Neural cell (in vitro differentiated cells): Measurements from ENCODE around the gene NUBPL. TPM values are rescaled to one million over a fixed set of nuclear protein-coding genes. Genes with fewer than 3 reads are reported as not detected.

Source experiments
- H2AFZ ChIP-seq: fragments of 200-600, 300-800 bp; sonication (generic), shearing (Covaris generic); 2 replicates; pipeline ENCODE4 v1.6.0; 2014; ENCODE audit warnings: low read depth, mild to moderate bottlenecking, antibody characterized with exemption, low read length, moderate library complexity
- H3F3A ChIP-seq: fragments of 200-600 bp; shearing (Covaris generic); 2 replicates; pipeline ENCODE4 v1.6.1; 2016; ENCODE audit warnings: mild to moderate bottlenecking, moderate library complexity, mixed read lengths, antibody characterized with exemption, low read length; ENCODE audit not compliant: insufficient read depth, poor library complexity, severe bottlenecking
- H3K27ac ChIP-seq: fragments of 200-600, 300-800 bp; sonication (generic), shearing (Covaris generic); 2 replicates; pipeline ENCODE4 v1.5.1; 2014; ENCODE audit warnings: mild to moderate bottlenecking, low read length, moderate library complexity
- H3K27me3 ChIP-seq: fragments of 300-800, 200-600 bp; sonication (generic), shearing (Covaris generic); 2 replicates; pipeline ENCODE4 v1.6.0; 2014; ENCODE audit warnings: mild to moderate bottlenecking, low read depth, low read length, moderate library complexity; ENCODE audit not compliant: insufficient read depth
- H3K36me3 ChIP-seq: fragments of 300-800, 200-600 bp; sonication (generic), shearing (Covaris generic); 2 replicates; pipeline ENCODE4 v1.5.1; 2014; ENCODE audit warnings: mild to moderate bottlenecking, antibody characterized with exemption, low read length, moderate library complexity; ENCODE audit not compliant: insufficient read depth
- H3K4me2 ChIP-seq: fragments of 300-800, 200-600 bp; sonication (generic), shearing (Covaris generic); 2 replicates; pipeline ENCODE4 v1.6.0; 2014; ENCODE audit warnings: mild to moderate bottlenecking, low read length
- H3K4me3 ChIP-seq: fragments of 300-800, 200-600 bp; sonication (generic), shearing (Covaris generic); 2 replicates; pipeline ENCODE4 v1.5.1; 2014; ENCODE audit warnings: mild to moderate bottlenecking, low read length, moderate library complexity
- H3K79me2 ChIP-seq: fragments of 200-600 bp; shearing (Covaris generic); replicated peaks from 2 replicates; pipeline ENCODE4 v1.6.0; 2014; ENCODE audit warnings: mild to moderate bottlenecking, low read length, moderate library complexity; ENCODE audit not compliant: insufficient read depth
- H3K9ac ChIP-seq: fragments of 300-800, 200-600 bp; sonication (generic), shearing (Covaris generic); 2 replicates; pipeline ENCODE4 v1.6.1; 2016; ENCODE audit warnings: mild to moderate bottlenecking, low read length, mixed read lengths
- H3K9me2 ChIP-seq: fragments of 200-600 bp; shearing (Covaris generic); 2 replicates; pipeline ENCODE4 v1.6.1; 2016; ENCODE audit warnings: mild to moderate bottlenecking, low read length, mixed read lengths; ENCODE audit not compliant: insufficient read depth
- H3K9me3 ChIP-seq: fragments of 200-600, 300-800 bp; sonication (generic), shearing (Covaris generic); 2 replicates; pipeline ENCODE4 v1.6.1; 2016; ENCODE audit warnings: mild to moderate bottlenecking, mixed run types, low read length, moderate library complexity, mixed read lengths
- H4K20me1 ChIP-seq: fragments of 200-600 bp; shearing (Covaris generic); 2 replicates; pipeline ENCODE4 v1.6.1; 2016; ENCODE audit warnings: mild to moderate bottlenecking, mixed run types; ENCODE audit not compliant: insufficient read depth
- EP300 ChIP-seq: fragments of 450-650 bp; conservative IDR thresholded peaks from 2 replicates; pipeline ENCODE4 v1.6.1; 2014; ENCODE audit warnings: antibody characterized with exemption, mild to moderate bottlenecking, moderate library complexity; ENCODE audit not compliant: poor library complexity, severe bottlenecking
- EZH2 ChIP-seq: fragments of 200-600, 300-800 bp; shearing (Covaris generic), sonication (generic); IDR thresholded peaks from 2 replicates; pipeline ENCODE4 v1.6.1; 2014; ENCODE audit warnings: antibody characterized with exemption, low read length, borderline replicate concordance, mild to moderate bottlenecking; ENCODE audit not compliant: insufficient read depth, poor library complexity, severe bottlenecking
- MXI1 ChIP-seq: fragments of 450-650 bp; conservative IDR thresholded peaks from 2 replicates; pipeline ENCODE4 v1.6.1; 2014; ENCODE audit warnings: antibody characterized with exemption, mild to moderate bottlenecking; ENCODE audit not compliant: poor library complexity, severe bottlenecking
- POLR2AphosphoS5 ChIP-seq: IDR thresholded peaks from 2 replicates; pipeline ENCODE4 v1.6.1; 2012
- RAD21 ChIP-seq: fragments of 450-650 bp; conservative IDR thresholded peaks from 2 replicates; pipeline ENCODE4 v1.6.1; 2014; ENCODE audit warnings: antibody characterized with exemption, mild to moderate bottlenecking, moderate library complexity
- REST ChIP-seq: IDR thresholded peaks from 2 replicates; pipeline ENCODE4 v1.6.1; 2012; ENCODE audit warnings: borderline replicate concordance
- SMC3 ChIP-seq: fragments of 450-650 bp; conservative IDR thresholded peaks from 2 replicates; pipeline ENCODE4 v1.6.1; 2014; ENCODE audit warnings: antibody characterized with exemption, mild to moderate bottlenecking, moderate library complexity; ENCODE audit not compliant: poor library complexity
- TAF1 ChIP-seq: IDR thresholded peaks from 2 replicates; pipeline ENCODE4 v1.6.1; 2012; ENCODE audit warnings: low read depth
- polyA plus RNA-seq: library from polyadenylated mRNA; depleted of rRNA; stranded (reverse); fragments of >200 nt; gene quantifications from 2 replicates; pipeline ENCODE4 v1.2.3, GENCODE V29; 2014
- TF ChIP-seq, protein P1 (sequence below): fragments of 450-650 bp; IDR thresholded peaks from 2 replicates; pipeline ENCODE4 v1.5.1; 2014; ENCODE audit warnings: antibody characterized with exemption, mild to moderate bottlenecking, moderate library complexity; ENCODE audit not compliant: poor library complexity, severe bottlenecking

The NUBPL gene
- polyA plus RNA-seq, 1 donor from 2014 or later, result 3.1 TPM

- TF ChIP-seq, protein P1, sequence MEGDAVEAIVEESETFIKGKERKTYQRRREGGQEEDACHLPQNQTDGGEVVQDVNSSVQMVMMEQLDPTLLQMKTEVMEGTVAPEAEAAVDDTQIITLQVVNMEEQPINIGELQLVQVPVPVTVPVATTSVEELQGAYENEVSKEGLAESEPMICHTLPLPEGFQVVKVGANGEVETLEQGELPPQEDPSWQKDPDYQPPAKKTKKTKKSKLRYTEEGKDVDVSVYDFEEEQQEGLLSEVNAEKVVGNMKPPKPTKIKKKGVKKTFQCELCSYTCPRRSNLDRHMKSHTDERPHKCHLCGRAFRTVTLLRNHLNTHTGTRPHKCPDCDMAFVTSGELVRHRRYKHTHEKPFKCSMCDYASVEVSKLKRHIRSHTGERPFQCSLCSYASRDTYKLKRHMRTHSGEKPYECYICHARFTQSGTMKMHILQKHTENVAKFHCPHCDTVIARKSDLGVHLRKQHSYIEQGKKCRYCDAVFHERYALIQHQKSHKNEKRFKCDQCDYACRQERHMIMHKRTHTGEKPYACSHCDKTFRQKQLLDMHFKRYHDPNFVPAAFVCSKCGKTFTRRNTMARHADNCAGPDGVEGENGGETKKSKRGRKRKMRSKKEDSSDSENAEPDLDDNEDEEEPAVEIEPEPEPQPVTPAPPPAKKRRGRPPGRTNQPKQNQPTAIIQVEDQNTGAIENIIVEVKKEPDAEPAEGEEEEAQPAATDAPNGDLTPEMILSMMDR, result no peak
- TF ChIP-seq RAD21 (no peak), EP300 (no peak), EZH2 (no peak), MXI1 (no peak), POLR2AphosphoS5 (no peak), TAF1 (no peak), REST (no peak), SMC3 (no peak)
- no peaks in the 10 kb centered on the region for H3K9me3 ChIP-seq
- no peak overlapping the region for H2AFZ ChIP-seq
- H3K4me2 ChIP-seq, result no peak overlapping the region
- no peaks in the 10 kb centered on the region for H3K27me3 ChIP-seq
- no peaks in the 10 kb centered on the region for H3K9me2 ChIP-seq
- no peak overlapping the region for H3K27ac ChIP-seq
- no peak overlapping the region for H3K4me3 ChIP-seq
- no peak overlapping the region for H3K9ac ChIP-seq
- H3K36me3 ChIP-seq, result no peaks in the 10 kb centered on the region
- H3K79me2 ChIP-seq, result no peaks in the 10 kb centered on the region
- no peaks in the 10 kb centered on the region for H4K20me1 ChIP-seq
- H3F3A ChIP-seq, result no peaks in the 10 kb centered on the region
Observed at GRCh38 chr14:31712244-31713127, 151.3 kb downstream of the NUBPL start.

DNA sequence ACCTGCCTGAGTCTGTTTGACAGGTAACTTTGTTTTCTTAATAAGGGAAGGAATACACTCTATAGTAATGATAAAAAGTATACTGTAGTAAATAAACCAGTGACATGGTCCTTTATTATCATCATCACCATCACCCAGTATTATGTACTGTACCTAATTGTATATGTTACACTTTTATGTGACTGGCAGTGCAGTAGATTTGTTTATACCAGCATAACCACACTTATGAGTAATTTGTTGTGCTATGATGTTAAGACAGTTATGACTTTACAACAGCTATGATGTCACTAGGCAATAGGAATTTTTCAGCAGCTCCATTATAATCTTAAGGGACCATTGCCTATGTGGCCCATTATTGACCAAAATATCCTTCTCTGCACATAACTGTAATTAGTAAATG lies 155.0 kb downstream of the NUBPL start:
- Histone ChIP-seq H3K9me2 (no peaks in the 10 kb centered on the region), H3F3A (no peaks in the 10 kb centered on the region), H3K27me3 (no peaks in the 10 kb centered on the region), H3K4me3 (no peak overlapping the region), H3K9me3 (no peaks in the 10 kb centered on the region), H2AFZ (no peak overlapping the region), H3K4me2 (no peak overlapping the region), H3K36me3 (no peaks in the 10 kb centered on the region), H4K20me1 (no peaks in the 10 kb centered on the region), H3K9ac (no peak overlapping the region), H3K27ac (no peak overlapping the region), H3K79me2 (no peaks in the 10 kb centered on the region)
- TF ChIP-seq EZH2 (no peak), SMC3 (no peak), POLR2AphosphoS5 (no peak), RAD21 (no peak), TAF1 (no peak), MXI1 (no peak), EP300 (no peak), REST (no peak)
- TF ChIP-seq, protein P1, result no peak
